HEK293 (cell line): ENCODE data around the gene SEPTIN3.

Source experiments
- YY1 ChIP-seq: fragments of 450-650 bp; formaldehyde crosslinking; IDR thresholded peaks from 2 replicates; pipeline ENCODE4 v1.5.1; 2018; ENCODE audit warnings: missing biosample characterization, missing genetic modification characterization
- ZBTB21 ChIP-seq: fragments of 450-650 bp; formaldehyde crosslinking; IDR thresholded peaks from 2 replicates; pipeline ENCODE4 v1.5.1; 2017; ENCODE audit warnings: missing biosample characterization, missing genetic modification characterization
- ZBTB7A ChIP-seq: fragments of 450-650 bp; formaldehyde crosslinking; IDR thresholded peaks from 2 replicates; pipeline ENCODE4 v1.5.1; 2016; ENCODE audit warnings: low read depth, missing biosample characterization, missing genetic modification characterization
- ZNF202 ChIP-seq: fragments of 450-650 bp; formaldehyde crosslinking; IDR thresholded peaks from 2 replicates; pipeline ENCODE4 v1.5.1; 2016; ENCODE audit warnings: missing biosample characterization, missing genetic modification characterization, borderline replicate concordance
- ZNF311 ChIP-seq: fragments of 450-650 bp; formaldehyde crosslinking; IDR thresholded peaks from 2 replicates; pipeline ENCODE4 v1.5.1; 2017; ENCODE audit warnings: missing biosample characterization, missing genetic modification characterization, borderline replicate concordance
- ZNF561 ChIP-seq: fragments of 450-650 bp; IDR thresholded peaks from 2 replicates; pipeline ENCODE4 v1.5.1; 2018; ENCODE audit warnings: missing biosample characterization, missing genetic modification characterization, borderline replicate concordance
- ZNF654 ChIP-seq: fragments of 450-650 bp; formaldehyde crosslinking; IDR thresholded peaks from 2 replicates; pipeline ENCODE4 v1.5.1; 2016; ENCODE audit warnings: low read depth, missing biosample characterization, missing genetic modification characterization
- ZNF785 ChIP-seq: fragments of 450-650 bp; formaldehyde crosslinking; IDR thresholded peaks from 2 replicates; pipeline ENCODE4 v1.5.1; 2016; ENCODE audit warnings: missing biosample characterization, missing genetic modification characterization
- TF ChIP-seq, protein P1 (sequence below): fragments of 450-650 bp; formaldehyde crosslinking; IDR thresholded peaks from 2 replicates; pipeline ENCODE4 v1.5.1; 2016; ENCODE audit warnings: missing biosample characterization, missing genetic modification characterization
- TF ChIP-seq, protein P2 (sequence below): fragments of 450-650 bp; formaldehyde crosslinking; IDR thresholded peaks from 2 replicates; pipeline ENCODE4 v1.5.1; 2017; ENCODE audit warnings: missing biosample characterization, missing genetic modification characterization
- TF ChIP-seq, protein P3 (sequence below): fragments of 450-650 bp; formaldehyde crosslinking; IDR thresholded peaks from 2 replicates; pipeline ENCODE4 v1.5.1; 2016; ENCODE audit warnings: missing biosample characterization, missing genetic modification characterization
- TF ChIP-seq, protein P4 (sequence below): fragments of 450-650 bp; formaldehyde crosslinking; IDR thresholded peaks from 2 replicates; pipeline ENCODE4 v1.5.1; 2016; ENCODE audit warnings: missing biosample characterization, missing genetic modification characterization, low read depth
- TF ChIP-seq, protein P5 (sequence below): fragments of 450-650 bp; formaldehyde crosslinking; IDR thresholded peaks from 2 replicates; pipeline ENCODE4 v1.5.1; 2016; ENCODE audit warnings: missing biosample characterization, missing genetic modification characterization
- TF ChIP-seq, protein P6 (sequence below): fragments of 450-650 bp; formaldehyde crosslinking; conservative IDR thresholded peaks from 2 replicates; pipeline ENCODE4 v1.5.1; 2016; ENCODE audit warnings: low read depth, missing biosample characterization, missing genetic modification characterization

DNA sequence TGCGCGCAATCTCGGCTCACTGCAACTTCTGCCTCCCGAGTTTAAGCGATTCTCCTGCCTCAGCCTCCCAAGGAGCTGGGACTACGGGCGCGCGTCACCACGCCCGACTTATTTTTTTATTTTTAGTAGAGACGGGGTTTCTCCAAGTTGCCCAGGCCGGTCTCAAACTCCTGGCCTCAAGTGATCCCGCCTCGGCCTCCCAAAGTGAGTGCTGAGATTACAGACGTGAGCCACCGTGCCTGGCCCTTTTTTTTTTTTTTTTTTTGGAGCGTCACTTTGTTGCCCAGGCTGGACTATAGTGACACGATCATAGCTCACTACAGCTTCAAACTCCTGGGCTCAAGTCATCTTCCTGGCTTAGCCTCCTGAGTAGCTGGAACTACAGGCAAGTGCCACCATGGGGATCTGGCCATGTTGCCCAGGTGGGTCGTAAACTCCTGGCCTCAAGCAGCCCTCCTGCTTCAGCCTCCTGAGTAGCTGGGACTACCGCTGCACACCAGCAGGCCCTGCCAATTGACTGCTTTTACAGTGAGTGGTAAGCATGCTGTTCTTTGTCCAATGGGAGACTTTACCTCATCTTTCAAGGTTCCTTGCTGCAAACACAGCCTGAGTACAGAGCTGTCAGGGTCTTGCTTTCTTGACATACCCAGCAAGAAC, 21.7 kb upstream of the SEPTIN3 start:
- TF ChIP-seq, protein P1, sequence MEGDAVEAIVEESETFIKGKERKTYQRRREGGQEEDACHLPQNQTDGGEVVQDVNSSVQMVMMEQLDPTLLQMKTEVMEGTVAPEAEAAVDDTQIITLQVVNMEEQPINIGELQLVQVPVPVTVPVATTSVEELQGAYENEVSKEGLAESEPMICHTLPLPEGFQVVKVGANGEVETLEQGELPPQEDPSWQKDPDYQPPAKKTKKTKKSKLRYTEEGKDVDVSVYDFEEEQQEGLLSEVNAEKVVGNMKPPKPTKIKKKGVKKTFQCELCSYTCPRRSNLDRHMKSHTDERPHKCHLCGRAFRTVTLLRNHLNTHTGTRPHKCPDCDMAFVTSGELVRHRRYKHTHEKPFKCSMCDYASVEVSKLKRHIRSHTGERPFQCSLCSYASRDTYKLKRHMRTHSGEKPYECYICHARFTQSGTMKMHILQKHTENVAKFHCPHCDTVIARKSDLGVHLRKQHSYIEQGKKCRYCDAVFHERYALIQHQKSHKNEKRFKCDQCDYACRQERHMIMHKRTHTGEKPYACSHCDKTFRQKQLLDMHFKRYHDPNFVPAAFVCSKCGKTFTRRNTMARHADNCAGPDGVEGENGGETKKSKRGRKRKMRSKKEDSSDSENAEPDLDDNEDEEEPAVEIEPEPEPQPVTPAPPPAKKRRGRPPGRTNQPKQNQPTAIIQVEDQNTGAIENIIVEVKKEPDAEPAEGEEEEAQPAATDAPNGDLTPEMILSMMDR: no peak
- TF ChIP-seq YY1 (tag by site-specific recombination) (no peak), ZBTB21 (tag by site-specific recombination) (no peak), ZNF311 (no peak), ZNF785 (tag by site-specific recombination) (no peak), ZNF654 (tag by site-specific recombination) (no peak), ZNF202 (tag by site-specific recombination) (no peak), ZNF561 (no peak), ZBTB7A (tag by site-specific recombination) (no peak)
- TF ChIP-seq, protein P2, sequence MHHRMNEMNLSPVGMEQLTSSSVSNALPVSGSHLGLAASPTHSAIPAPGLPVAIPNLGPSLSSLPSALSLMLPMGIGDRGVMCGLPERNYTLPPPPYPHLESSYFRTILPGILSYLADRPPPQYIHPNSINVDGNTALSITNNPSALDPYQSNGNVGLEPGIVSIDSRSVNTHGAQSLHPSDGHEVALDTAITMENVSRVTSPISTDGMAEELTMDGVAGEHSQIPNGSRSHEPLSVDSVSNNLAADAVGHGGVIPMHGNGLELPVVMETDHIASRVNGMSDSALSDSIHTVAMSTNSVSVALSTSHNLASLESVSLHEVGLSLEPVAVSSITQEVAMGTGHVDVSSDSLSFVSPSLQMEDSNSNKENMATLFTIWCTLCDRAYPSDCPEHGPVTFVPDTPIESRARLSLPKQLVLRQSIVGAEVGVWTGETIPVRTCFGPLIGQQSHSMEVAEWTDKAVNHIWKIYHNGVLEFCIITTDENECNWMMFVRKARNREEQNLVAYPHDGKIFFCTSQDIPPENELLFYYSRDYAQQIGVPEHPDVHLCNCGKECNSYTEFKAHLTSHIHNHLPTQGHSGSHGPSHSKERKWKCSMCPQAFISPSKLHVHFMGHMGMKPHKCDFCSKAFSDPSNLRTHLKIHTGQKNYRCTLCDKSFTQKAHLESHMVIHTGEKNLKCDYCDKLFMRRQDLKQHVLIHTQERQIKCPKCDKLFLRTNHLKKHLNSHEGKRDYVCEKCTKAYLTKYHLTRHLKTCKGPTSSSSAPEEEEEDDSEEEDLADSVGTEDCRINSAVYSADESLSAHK (tag by site-specific recombination): no peak
- TF ChIP-seq, protein P3, sequence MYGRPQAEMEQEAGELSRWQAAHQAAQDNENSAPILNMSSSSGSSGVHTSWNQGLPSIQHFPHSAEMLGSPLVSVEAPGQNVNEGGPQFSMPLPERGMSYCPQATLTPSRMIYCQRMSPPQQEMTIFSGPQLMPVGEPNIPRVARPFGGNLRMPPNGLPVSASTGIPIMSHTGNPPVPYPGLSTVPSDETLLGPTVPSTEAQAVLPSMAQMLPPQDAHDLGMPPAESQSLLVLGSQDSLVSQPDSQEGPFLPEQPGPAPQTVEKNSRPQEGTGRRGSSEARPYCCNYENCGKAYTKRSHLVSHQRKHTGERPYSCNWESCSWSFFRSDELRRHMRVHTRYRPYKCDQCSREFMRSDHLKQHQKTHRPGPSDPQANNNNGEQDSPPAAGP: no peak
- TF ChIP-seq, protein P4, sequence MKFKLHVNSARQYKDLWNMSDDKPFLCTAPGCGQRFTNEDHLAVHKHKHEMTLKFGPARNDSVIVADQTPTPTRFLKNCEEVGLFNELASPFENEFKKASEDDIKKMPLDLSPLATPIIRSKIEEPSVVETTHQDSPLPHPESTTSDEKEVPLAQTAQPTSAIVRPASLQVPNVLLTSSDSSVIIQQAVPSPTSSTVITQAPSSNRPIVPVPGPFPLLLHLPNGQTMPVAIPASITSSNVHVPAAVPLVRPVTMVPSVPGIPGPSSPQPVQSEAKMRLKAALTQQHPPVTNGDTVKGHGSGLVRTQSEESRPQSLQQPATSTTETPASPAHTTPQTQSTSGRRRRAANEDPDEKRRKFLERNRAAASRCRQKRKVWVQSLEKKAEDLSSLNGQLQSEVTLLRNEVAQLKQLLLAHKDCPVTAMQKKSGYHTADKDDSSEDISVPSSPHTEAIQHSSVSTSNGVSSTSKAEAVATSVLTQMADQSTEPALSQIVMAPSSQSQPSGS (tag by site-specific recombination): no peak
- TF ChIP-seq, protein P5, sequence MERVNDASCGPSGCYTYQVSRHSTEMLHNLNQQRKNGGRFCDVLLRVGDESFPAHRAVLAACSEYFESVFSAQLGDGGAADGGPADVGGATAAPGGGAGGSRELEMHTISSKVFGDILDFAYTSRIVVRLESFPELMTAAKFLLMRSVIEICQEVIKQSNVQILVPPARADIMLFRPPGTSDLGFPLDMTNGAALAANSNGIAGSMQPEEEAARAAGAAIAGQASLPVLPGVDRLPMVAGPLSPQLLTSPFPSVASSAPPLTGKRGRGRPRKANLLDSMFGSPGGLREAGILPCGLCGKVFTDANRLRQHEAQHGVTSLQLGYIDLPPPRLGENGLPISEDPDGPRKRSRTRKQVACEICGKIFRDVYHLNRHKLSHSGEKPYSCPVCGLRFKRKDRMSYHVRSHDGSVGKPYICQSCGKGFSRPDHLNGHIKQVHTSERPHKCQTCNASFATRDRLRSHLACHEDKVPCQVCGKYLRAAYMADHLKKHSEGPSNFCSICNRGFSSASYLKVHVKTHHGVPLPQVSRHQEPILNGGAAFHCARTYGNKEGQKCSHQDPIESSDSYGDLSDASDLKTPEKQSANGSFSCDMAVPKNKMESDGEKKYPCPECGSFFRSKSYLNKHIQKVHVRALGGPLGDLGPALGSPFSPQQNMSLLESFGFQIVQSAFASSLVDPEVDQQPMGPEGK (tag by site-specific recombination): no peak
- TF ChIP-seq, protein P6, sequence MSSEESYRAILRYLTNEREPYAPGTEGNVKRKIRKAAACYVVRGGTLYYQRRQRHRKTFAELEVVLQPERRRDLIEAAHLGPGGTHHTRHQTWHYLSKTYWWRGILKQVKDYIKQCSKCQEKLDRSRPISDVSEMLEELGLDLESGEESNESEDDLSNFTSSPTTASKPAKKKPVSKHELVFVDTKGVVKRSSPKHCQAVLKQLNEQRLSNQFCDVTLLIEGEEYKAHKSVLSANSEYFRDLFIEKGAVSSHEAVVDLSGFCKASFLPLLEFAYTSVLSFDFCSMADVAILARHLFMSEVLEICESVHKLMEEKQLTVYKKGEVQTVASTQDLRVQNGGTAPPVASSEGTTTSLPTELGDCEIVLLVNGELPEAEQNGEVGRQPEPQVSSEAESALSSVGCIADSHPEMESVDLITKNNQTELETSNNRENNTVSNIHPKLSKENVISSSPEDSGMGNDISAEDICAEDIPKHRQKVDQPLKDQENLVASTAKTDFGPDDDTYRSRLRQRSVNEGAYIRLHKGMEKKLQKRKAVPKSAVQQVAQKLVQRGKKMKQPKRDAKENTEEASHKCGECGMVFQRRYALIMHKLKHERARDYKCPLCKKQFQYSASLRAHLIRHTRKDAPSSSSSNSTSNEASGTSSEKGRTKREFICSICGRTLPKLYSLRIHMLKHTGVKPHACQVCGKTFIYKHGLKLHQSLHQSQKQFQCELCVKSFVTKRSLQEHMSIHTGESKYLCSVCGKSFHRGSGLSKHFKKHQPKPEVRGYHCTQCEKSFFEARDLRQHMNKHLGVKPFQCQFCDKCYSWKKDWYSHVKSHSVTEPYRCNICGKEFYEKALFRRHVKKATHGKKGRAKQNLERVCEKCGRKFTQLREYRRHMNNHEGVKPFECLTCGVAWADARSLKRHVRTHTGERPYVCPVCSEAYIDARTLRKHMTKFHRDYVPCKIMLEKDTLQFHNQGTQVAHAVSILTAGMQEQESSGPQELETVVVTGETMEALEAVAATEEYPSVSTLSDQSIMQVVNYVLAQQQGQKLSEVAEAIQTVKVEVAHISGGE (tag by site-specific recombination): no peak
